ENCODE data around the gene NPAS3.

DNA sequence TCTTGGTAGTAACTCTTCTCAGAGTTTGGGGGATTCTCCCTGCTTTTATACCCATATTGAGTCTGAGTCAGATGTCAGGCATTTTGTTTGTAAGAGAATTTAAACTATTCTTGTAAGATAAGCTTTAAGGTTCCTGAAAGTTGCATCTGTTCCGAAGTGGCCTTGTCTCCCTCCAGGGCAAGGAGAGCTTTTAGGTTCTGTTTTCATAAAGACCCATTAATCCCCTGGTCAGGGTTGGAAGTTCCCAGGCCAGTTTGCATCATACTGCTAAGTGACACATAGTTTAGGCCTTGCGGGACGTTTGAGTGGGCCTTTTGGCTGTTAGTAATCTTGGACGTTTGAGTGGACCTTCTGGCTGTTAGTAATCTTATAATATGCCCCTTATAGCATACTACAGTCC is 396.7 kb downstream of the NPAS3 start:
- TF ChIP-seq MYC (IDR thresholded peaks at IDR 0.05; ENCODE audit: low read depth, low read length), result no peak
- TF ChIP-seq, protein P1, sequence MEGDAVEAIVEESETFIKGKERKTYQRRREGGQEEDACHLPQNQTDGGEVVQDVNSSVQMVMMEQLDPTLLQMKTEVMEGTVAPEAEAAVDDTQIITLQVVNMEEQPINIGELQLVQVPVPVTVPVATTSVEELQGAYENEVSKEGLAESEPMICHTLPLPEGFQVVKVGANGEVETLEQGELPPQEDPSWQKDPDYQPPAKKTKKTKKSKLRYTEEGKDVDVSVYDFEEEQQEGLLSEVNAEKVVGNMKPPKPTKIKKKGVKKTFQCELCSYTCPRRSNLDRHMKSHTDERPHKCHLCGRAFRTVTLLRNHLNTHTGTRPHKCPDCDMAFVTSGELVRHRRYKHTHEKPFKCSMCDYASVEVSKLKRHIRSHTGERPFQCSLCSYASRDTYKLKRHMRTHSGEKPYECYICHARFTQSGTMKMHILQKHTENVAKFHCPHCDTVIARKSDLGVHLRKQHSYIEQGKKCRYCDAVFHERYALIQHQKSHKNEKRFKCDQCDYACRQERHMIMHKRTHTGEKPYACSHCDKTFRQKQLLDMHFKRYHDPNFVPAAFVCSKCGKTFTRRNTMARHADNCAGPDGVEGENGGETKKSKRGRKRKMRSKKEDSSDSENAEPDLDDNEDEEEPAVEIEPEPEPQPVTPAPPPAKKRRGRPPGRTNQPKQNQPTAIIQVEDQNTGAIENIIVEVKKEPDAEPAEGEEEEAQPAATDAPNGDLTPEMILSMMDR (IDR thresholded peaks at IDR 0.05; ENCODE audit: extremely low read depth in 1 of 2, insufficient read depth in 1 of 2, low read depth in 1 of 2, low read length in 2 of 2), result no peak

All from endothelial cell of umbilical vein (primary cell).